ENCODE results near the gene EMX1. TPM values are rescaled to one million over a fixed set of nuclear protein-coding genes. Genes with fewer than 3 reads are reported as not detected.

EMX1 gene
- total RNA-seq, 4 donors from 2014 or later = 0.21 TPM; not detected in 3

GRCh38 chr2:72961853-72962468 is 44.6 kb downstream of the EMX1 start:
- H3K4me1 ChIP-seq = no peaks in the 10 kb centered on the region
- H3K27me3 ChIP-seq = no peaks in the 10 kb centered on the region
- no peaks in the 10 kb centered on the region for H3K36me3 ChIP-seq
- TF ChIP-seq POLR2A (IDR thresholded peaks at IDR 0.05) (no peak), CTCF (IDR thresholded peaks at IDR 0.05) (no peak)
- intact Hi-C loops (cut with DNase I; ENCODE audit: low total_unique reads) = no loop called here
- no peaks in the 10 kb centered on the region for H3K9me3 ChIP-seq
- no peak overlapping the region for H3K27ac ChIP-seq
- DNase-seq = no peak
- H3K4me3 ChIP-seq = no peak overlapping the region

- Histone ChIP-seq H3K9me3 (no peaks in the 10 kb centered on the region), H3K27me3 (no peaks in the 10 kb centered on the region), H3K27ac (no peak overlapping the region), H3K4me1 (no peaks in the 10 kb centered on the region), H3K36me3 (no peaks in the 10 kb centered on the region), H3K4me3 (no peak overlapping the region)
- no peak for TF ChIP-seq CTCF (IDR thresholded peaks at IDR 0.05)
- no peak for TF ChIP-seq POLR2A (IDR thresholded peaks at IDR 0.05)
- intact Hi-C loops (cut with DNase I; ENCODE audit: low total_unique reads) = no loop called here
- DNase-seq = no peak
Measured at GRCh38 chr2:72962911-72963310, 45.6 kb downstream of the EMX1 start.

GRCh38 chr2:72963423-72964145 is 46.3 kb downstream of the EMX1 start:
- Histone ChIP-seq H3K27ac (no peak overlapping the region), H3K4me3 (no peak overlapping the region), H3K27me3 (no peaks in the 10 kb centered on the region), H3K4me1 (no peaks in the 10 kb centered on the region), H3K36me3 (no peaks in the 10 kb centered on the region), H3K9me3 (no peaks in the 10 kb centered on the region)
- intact Hi-C loops (cut with DNase I; ENCODE audit: low total_unique reads) = no loop called here
- TF ChIP-seq POLR2A (IDR thresholded peaks at IDR 0.05) (no peak), CTCF (IDR thresholded peaks at IDR 0.05) (no peak)
- no peak for DNase-seq

- intact Hi-C loops (cut with DNase I; ENCODE audit: low total_unique reads) = no loop called here
- H3K36me3 ChIP-seq = no peaks in the 10 kb centered on the region
- TF ChIP-seq POLR2A (IDR thresholded peaks at IDR 0.05) = no peak
- TF ChIP-seq CTCF (IDR thresholded peaks at IDR 0.05) = no peak
Measured at GRCh38 chr2:72964146-72964525, 46.8 kb downstream of the EMX1 start.

GRCh38 chr2:72965016-72965415 is 47.7 kb downstream of the EMX1 start:
- H3K36me3 ChIP-seq = no peaks in the 10 kb centered on the region
- no peak overlapping the region for H3K4me3 ChIP-seq
- H3K27ac ChIP-seq = no peak overlapping the region
- no peak for DNase-seq
- no peak for TF ChIP-seq CTCF (IDR thresholded peaks at IDR 0.05)
- no peak for TF ChIP-seq POLR2A (IDR thresholded peaks at IDR 0.05)
- H3K4me1 ChIP-seq = no peaks in the 10 kb centered on the region
- H3K9me3 ChIP-seq = no peaks in the 10 kb centered on the region
- intact Hi-C loops (cut with DNase I; ENCODE audit: low total_unique reads) = no loop called here
- no peaks in the 10 kb centered on the region for H3K27me3 ChIP-seq

More at GRCh38 chr2:72964146-72964525, 46.8 kb downstream of the EMX1 start:
- Histone ChIP-seq H3K4me3 (no peak overlapping the region), H3K4me1 (no peaks in the 10 kb centered on the region), H3K9me3 (no peaks in the 10 kb centered on the region), H3K27me3 (no peaks in the 10 kb centered on the region), H3K27ac (no peak overlapping the region)
- no peak for DNase-seq
